ENCODE measurements around the gene RXRG.

GRCh38 chr1:165481820-165482532 is 37.0 kb upstream of the RXRG start:
- TF ChIP-seq CTCF (conservative IDR thresholded peaks at IDR 0.05; ENCODE audit: low read depth, low read length) = no peak
- TF ChIP-seq EZH2 (IDR thresholded peaks at IDR 0.05; ENCODE audit: low read length, unreplicated experiment) = no peak
